ENCODE data around the gene PRRX1.

PRRX1 gene

DNA sequence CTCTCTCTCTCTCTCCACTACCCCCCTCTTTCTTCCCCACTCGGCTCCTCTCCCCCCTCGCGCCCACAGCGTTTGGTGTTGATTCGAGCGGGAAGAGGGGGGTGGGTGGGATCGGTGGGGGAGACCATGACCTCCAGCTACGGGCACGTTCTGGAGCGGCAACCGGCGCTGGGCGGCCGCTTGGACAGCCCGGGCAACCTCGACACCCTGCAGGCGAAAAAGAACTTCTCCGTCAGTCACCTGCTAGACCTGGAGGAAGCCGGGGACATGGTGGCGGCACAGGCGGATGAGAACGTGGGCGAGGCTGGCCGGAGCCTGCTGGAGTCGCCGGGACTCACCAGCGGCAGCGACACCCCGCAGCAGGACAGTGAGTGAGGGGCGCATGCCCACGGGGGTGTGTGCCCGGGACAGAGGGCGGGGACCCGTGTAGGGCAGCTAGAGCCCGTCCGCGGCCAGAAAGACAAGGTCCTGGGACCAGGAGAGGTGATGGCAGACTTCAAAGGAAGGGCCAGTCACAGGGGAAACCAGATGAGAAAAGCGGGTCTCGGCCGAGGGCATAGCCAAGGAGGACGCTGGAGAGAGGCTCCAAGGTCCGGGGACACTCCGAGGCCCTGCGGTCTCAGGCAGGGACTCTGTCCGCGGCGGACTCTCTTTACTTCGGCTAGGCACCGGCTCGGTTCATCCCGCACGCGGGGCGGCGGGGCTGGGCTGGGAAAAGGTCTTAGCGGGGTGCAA lies at the start of gene PRRX1:
Gene PRRX1 (plus strand): TSS at position 39 of the 735 bp plus-strand sequence. CDS start 88 bp downstream, at position 127.
- DNase-seq: no peak

DNA sequence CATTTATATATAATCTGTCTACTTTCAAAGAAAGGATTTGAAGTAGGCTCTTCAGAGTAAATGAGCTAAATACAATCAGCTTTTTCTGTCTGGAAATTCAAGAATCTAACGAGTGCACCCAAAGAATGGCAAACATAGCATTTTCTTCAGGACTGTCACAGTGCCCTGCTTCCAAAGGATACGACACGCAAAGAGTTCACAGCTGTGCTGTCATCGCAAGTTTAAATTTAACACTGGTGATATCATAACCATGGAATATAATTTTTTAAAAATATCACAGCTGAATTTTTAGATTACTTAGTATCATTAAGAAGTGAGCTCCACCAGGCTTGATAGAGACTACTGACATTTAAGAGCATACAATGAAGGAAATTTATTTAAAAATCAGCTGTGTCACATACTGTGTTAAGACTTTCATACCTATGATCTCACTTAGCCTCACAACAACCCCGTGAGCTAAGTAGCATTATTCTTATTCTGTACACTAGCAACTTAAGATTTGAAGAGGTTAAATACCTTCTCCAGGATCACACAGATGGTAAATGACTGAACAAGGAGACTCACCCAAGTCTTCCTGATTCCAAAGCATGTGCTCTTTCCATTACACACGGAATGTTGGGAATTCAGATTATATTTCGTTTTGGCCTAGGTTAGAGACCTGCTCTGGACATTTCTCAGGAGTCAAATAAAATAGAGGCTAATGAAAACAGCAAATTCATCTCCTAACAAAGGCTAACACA lies 46.2 kb upstream of the PRRX1 start:
- DNase-seq: no peak

DNA sequence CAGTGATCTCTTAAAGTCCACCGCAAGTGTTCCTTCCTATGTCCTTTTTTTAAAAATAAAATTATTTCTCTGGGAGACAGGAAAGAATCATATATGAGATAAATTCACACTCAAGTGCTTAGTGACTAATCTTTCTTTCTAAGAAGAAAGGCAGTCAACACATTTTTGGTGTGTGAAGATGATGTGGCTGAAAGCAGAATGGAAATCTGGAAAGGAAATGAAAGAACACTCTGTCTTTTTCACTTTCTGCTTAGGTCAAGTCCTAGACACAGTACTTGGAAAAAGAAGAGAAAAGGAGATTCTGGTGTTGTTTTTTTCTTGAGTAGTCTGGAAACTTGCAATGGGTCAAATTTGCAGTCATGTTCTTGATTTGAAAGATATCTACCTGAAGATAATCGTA lies 45.5 kb upstream of the PRRX1 start:
- no peak for DNase-seq

DNA sequence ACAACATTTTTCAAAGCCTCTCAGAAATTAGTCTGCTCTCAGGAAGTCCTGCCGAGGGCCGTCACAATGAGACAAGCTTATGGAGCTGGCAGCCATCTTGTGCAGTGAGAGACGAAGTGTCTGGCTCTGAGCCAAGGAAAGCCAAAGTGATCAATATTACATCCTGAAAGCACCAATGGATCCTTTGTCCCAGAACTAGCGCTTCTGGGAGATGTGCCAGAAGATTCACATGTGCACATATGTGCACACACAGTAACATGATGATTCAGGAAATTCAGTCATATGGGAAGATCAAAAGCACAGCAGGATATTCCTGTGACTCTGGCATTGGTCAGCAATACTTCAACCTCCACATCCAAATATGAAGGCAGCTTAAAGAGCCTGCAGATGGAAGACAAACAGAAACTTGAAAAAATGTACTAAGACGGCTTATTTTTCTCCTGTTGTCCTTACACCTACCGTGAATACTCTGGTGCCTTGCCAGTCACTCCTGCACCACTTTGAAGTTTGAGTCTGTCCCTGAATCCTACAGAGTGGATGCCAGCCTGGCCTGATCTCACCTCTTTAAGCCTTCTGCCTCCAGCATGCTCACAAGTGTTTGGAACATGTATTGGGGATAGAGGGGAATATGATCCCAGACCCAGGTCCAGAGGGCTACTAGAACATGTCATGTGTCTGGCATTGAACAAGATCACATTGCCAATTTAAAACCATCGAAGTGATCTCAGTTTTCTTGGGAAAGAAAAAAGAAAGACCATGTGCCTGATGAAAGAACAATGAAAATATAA lies 44.5 kb upstream of the PRRX1 start:
- no peak for DNase-seq

DNA sequence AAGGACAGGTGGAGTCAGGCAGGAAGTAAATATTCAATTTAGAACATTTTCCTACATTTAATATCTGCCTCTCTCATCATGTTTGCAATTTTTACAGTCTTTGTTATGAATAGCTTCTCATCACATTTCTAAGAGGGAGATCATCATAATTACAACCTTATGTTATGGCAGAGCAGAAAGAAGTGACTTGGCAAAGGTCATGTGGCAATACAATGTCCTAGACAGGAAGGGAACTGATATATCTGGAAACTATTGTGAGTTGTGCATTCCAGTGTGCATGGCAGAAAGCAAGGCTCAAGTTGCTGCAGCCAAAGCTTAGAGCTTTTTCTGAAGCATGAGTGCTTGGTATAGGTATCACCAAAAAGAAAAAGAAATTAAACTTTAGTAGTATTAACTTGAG lies 43.8 kb upstream of the PRRX1 start:
- DNase-seq: no peak

DNA sequence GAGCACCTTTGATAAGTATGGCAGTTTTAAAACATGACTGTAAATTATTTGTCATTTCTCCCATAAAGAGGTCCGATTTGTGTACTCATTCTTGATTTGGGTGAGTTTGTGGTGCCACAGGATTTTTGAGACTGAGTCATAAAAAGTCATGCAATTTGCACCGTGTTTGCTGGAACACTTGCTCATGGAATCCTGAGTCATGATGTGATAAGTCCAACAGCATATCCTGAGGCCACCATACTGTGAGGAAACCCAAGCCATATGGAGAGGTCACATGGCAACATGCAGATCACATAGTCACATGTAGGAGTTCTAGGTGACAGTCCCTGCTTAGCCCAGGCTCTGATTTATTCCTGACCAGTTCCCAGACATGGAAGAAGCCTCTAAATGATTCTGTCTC lies 40.8 kb upstream of the PRRX1 start:
- no peak for DNase-seq

DNA sequence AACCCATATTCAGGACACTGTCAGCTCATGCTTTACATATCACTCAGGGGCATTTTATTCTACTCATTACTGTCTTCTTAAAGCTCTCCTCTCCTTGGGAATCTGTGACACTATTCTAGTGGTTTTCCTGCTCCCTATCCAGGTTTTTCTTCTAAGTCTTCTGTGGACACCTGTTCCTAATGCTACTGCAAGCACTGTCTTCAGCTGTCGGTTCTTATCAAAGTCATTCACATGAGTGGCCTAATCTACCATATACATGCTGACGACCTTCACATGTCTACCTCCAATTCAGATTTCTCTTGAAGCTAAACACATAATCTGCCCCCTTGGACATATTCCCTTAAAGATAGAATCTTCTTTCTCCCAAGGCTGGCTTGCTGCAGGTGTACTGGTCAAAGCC lies 39.8 kb upstream of the PRRX1 start:
- no peak for DNase-seq

DNA sequence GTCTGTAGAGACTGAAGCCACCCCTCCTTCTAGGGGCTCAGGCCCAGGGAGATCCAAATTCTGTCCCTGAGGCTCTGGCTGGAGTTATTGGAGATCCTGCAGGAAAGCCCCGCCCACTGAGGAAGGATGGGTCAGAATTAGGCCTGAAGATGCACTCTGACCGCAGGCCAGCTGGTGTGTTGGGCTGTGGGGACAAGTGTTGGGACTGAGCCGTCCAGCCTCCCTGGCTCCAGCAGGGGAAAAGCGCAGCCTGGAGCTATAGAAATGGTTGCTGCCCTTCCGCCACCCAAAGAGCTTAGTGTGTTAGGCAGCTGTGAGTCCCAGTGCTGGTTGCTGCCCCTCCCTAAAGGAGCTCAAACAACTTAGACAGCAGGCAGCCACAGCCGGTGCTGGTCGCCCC lies 33.0 kb upstream of the PRRX1 start:
- no peak for DNase-seq

DNA sequence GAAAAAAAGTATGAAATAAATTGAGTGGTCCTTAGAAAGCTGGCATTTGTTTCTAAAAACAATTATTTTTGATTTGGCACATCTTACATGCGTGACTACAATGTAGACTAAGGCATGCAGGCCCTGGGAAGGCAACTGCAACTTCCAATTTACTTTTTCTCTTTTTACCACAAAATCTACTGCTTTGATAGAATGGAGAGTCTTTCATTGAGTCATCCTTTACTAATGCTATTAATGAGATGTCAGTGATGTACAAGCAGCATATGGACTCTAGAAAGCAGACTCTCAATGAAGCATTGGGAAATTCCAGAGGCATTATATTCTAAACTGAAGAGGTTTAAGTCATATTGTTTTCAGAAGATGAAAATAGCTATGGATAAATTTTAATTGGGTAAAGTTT lies 29.6 kb upstream of the PRRX1 start:
- no peak for DNase-seq

DNA sequence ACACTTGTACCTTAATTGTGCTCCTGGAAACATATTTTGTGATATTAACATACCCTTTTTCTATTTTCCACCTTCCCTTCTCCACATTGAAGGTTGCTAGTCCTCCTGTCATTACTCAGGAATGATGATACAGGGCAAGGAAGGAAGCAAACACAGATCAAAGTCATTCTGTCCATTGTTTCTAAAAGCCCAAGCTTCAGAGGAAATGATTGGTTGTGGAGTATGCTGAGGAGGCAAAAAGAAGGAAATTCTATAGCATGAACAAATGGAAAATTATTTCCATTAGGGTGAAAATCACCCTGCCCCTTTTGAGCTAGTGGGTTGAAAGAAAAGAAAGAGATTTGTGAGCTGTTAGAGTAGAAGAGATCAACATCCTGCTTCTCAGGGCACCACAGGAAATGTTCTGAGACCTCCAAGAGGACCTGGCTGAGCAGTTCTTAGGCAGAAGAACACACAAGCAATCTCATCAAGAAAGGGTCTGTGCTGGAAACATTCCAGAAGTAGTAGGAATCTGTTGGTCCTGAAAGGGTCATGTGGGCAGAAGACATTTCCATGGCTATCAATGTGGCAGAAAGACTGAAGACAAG lies 29.0 kb upstream of the PRRX1 start:
- DNase-seq: no peak

DNA sequence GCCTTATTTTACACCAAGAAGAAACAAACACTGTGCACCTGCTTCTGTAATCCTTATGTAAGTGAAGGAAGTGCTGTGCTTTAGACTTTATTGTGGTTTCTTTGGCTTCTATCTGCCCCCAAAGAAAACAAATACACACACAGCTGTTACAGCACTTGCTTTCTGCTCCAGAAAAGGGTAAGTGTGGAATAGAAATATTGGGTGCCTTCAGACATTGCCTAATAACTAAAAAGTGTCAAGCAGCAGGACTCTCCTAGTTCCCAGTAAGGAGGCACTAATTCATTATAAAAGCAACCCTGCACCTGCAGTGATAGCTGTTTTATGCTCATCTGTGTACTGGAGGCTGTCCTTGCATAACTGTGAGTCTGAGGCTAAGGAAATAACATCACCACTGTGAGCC lies 23.4 kb upstream of the PRRX1 start:
- no peak for DNase-seq

DNA sequence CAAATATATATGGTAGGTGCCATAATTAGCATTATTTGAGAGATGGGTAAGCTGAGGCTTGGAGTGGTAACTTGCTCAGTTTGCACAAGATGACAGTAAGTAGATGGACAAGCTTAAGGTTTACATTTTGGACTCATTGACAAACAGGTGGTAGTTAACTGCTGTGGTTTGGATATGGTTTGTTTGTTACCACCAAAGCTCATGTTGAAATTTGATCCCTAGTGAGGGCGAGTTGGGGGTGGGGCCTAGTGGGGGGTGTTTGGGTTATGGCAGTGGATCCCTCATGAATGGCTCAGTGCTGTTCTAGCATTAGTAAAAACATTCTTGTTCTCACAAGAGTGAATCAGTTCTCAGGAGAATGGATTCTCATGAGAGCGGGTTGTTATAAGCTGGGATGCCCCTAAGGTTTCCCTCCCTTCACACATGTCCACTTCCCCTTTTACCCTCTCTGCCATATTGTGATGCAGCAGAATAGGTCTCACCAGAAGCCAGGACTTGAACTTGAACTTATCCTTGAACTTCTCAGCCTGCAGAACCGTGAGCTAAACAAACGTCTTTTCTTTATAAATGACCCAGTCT lies 6.6 kb upstream of the PRRX1 start:
- no peak for DNase-seq

DNA sequence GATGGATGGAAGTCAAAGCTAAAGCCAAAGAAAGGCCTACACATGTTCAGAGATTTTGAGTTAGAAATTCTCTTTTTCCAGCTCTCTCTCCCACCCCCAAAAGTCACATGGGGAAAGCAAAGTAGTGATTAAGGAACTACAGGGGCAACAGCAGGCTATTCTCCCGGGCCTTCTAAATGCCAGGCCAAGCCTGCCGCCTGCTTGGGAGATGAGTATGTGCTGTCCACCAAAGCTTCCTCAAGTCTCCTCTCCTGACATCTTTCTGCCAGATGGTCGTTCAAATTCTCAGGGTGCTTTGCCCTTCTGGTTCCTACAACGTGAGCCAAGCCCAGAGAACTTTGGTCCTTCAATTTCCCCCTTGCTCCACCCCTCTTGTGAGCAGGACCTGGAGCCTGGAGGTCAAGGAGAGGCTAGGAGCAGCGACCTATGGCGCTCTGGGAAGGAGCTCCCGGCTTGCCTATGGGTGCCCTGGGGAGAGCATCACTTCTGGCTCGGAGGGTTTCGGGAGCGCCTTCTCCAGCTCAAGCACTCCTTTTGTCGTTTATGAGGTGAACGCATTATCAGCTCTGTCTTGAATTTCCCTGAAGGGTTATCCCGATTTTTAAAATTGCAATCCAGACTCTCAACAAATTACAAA lies 4.4 kb upstream of the PRRX1 start:
- no peak for DNase-seq

DNA sequence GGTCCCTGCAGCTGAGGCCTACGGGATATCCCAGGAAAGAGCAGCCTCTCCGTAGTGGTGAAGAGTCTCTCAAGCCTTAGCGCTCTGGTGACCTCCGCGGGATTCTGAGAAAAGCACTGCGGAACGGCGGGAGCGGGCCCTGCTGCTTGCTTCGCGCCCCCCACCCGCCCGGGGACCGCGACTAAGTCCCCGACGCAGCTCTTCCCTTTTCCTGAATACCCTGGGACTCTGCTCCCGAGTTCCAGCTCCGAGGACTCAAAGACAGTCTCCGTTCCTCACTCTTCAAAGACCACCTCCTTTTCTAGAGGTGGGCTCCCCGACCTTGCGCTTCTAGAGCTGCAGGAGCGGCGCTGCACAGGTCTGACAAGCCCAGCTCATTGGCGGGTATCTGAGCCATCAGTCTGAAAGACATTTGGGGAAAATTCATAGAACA lies 3.6 kb upstream of the PRRX1 start:
- no peak for DNase-seq

DNA sequence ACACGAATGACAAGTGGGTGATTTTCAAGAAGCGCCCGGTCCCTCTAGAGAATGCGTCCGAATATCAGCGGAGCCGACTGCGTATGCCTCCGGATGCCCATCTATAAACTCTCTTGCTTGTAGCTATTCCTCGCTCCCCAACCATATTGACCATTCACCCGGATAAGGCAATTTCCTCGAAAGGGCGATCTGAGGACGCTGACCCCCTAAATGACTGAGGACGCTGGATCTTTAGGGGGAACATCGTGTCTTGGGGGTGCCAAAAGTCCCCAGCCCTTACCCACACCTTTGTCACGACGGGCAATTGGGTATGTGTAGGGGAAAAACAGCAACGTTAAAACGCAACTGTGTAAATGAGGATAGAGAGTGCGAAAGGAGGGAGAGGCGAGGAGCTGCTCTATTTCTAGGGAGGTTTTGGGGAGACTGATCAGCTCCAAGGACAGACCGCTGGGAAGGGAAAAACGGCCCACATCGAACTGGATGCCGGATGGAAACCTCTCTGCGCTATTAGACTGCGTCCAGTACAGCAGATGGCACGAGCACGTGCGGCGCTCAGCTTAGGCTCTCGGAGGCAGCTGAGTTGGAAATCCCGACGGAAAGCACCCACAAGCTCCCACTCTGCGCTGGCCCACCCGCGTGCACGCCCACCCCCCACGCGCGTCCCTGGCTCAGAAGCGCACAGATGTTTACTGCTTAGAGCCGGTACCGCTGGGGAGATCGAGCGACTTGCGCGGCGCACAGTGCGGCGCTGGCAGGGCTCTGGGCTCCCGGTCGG lies 2.9 kb upstream of the PRRX1 start:
- DNase-seq: no peak

DNA sequence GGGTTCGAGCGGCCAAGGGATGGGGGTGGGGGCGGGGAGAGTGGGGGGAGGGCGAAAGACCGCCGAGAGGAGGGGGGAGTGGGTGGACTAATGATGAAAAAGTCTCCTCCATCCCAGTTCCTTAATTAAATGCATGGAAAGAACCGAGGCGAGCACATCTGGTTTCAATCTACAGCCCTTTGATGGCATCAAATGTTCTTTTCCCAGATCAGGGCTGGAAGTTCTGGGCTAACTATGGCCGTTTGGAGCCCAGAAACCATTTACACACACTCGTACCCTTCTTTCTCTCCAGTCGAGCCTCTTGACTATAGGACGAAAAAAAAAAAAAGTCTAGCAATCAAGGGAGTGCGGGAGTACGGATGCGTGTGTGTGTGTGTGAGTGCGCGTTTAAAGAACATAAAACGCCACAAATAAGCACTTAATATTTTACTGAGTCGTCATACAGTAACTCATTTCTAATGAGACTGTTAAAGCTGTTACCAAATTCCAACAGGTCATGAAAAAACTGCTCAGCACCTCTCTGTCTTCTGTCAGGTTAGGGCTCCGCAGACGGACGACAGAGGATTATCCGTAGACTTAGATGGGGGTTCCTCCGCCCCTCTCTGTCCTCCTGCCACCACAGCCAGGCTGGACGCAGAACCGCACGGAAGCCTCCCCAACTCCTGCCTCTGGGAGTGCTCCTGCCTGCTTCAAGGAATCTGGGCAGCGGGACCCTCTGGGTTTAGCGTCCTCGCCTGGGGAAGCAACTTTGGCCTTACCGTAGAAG lies 2.1 kb upstream of the PRRX1 start:
- DNase-seq: no peak

DNA sequence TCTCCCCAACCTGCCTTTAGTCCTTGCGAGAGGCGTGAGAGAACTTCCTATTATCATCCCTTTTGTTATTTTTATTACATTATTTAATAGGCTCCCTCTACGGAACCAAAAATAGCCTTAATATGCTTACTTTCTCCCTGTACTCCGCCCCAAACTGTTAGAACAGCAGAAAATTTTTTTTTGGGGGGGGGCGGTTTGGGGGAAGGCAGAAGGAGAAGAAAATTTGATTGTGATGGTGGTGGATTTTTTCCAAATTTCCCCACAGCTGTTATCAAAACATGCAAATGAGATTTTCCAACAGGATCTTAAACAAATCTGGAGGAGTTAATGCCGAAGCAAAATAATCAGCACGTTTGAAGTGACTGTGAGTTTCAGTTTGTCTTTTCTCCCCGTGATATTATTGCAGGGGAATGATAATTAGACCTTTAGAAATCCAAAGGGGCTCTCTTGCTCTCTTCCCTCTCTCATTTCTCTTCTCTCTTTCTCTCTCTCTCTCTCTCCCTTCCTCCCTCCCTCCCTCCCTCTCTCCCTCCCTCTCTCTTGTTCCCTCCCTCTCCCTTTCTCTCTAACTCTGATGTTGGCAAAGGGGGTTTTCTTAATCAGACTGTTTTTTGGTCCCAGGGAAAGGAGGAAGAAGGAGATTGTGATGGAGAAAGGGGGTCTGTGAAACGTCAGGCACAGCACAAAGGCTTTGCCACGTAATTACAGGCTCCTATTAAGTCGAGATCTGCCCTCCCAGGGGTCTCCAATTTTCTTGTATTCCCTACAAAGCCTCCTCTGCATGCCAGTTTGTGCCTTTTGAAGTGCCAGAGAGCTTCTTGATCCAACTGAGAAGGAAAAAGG lies 1.1 kb upstream of the PRRX1 start:
- DNase-seq: no peak

DNA sequence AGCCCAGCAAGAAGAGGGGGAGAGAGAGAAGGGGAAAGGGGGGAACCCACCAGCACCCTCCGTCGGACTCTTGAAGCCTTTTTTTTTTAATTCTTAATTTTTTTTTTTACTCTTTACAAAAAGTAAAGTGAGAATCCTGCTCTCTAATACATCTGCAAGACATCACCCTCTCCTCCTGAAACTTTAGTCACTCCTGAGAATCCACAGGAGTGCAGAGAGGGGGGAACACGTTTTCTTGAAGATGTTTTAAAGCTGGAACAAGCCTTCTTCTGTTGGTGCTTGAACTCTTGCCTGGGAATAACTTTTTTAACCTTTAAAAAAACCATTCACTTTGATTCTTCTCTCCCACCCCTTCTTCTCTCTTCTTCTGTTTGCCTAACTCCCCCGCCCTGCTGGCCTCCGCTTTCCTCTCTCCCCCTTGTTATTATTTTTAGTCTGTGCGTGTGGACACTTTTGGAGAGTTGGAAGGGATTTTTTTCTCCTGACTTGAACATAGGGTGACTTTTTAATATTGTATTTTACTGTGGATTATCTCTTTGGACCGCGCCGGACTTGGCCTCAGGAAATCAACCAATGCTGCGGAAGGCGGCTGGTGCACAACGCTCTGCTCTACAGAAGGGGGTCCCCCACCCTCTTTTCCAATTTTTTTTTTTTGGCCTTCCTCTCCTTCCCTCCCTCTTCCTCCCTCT lies 383 bp upstream of the PRRX1 start:
- no peak for DNase-seq

All from CD4-positive, alpha-beta T cell treated with Interleukin-12 subunit alpha and Interleukin-12 subunit beta, for 1 hour (primary cell).